ENCODE data around the gene FER. TPM values are rescaled to one million over a fixed set of nuclear protein-coding genes. Genes with fewer than 3 reads are reported as not detected.

Gene FER
- total and polyA plus RNA-seq, 8 donors, result 1.7 to 218 (median 24.0) TPM

DNA sequence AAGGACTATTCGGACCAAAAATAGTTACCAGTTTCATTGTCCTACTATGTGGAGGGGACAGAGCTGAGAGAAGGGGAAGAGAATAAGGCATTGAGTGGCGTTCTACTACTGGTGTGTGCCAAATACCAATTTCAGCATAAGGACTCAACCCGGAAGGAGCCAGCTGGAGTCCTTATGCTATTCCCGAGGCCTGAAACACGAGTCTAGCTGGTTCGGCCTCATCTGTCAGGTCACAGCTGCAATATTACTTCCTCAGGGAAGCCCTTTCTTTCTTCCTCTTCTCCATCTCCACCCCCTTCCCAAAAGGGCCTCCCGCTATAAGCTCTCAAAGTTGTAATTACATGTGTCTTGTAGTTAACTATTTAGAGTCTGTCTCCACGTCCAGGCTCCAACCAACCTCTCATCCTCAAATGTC, 20.5 kb upstream of the FER start:
- no peaks in the 10 kb centered on the region for H3K27me3 ChIP-seq
- TF ChIP-seq POLR2A (IDR thresholded peaks at IDR 0.05) (no peak), POLR2AphosphoS5 (IDR thresholded peaks at IDR 0.05) (no peak), EP300 (IDR thresholded peaks at IDR 0.05) (no peak)
- TF ChIP-seq, protein P1, sequence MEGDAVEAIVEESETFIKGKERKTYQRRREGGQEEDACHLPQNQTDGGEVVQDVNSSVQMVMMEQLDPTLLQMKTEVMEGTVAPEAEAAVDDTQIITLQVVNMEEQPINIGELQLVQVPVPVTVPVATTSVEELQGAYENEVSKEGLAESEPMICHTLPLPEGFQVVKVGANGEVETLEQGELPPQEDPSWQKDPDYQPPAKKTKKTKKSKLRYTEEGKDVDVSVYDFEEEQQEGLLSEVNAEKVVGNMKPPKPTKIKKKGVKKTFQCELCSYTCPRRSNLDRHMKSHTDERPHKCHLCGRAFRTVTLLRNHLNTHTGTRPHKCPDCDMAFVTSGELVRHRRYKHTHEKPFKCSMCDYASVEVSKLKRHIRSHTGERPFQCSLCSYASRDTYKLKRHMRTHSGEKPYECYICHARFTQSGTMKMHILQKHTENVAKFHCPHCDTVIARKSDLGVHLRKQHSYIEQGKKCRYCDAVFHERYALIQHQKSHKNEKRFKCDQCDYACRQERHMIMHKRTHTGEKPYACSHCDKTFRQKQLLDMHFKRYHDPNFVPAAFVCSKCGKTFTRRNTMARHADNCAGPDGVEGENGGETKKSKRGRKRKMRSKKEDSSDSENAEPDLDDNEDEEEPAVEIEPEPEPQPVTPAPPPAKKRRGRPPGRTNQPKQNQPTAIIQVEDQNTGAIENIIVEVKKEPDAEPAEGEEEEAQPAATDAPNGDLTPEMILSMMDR (IDR thresholded peaks at IDR 0.05), result no peak
- H3K36me3 ChIP-seq, result no peaks in the 10 kb centered on the region
- peak overlapping the region; percentile 91 to 97 (median 93) for H3K27ac ChIP-seq
- 17 to 25% (median 22%) methylated on average over 8 of the region's 8 CpGs for WGBS, 5 donors
- intact Hi-C loops (cut with DNase I; ENCODE audit: low total_unique reads), result no loop called here
- no peaks in the 10 kb centered on the region for H3K9me3 ChIP-seq
- H3K4me3 ChIP-seq, result peak overlapping the region; percentile 71 to 77 (median 72)
- peak in 1 of 2 donors; percentile 79 for DNase-seq
- peaks cover 0 to 24% (median 13%) of the 10 kb centered on the region in 4 donors for H3K4me1 ChIP-seq

GRCh38 chr5:108727651-108728565, 19.8 kb upstream of the FER start:
- intact Hi-C loops (cut with DNase I; ENCODE audit: low total_unique reads), result no loop called here
- peak overlapping the region; percentile 71 to 77 (median 72) for H3K4me3 ChIP-seq
- DNase-seq, result peak; percentile 93 to 97
- H3K36me3 ChIP-seq, result no peaks in the 10 kb centered on the region
- H3K27me3 ChIP-seq, result no peaks in the 10 kb centered on the region
- H3K4me1 ChIP-seq, result peaks cover 0 to 24% (median 13%) of the 10 kb centered on the region in 4 donors
- 0 to 2% (median 0%) methylated on average over 57 to 61 of the region's 61 CpGs for WGBS, 5 donors
- H3K9me3 ChIP-seq, result no peaks in the 10 kb centered on the region
- TF ChIP-seq EP300 (IDR thresholded peaks at IDR 0.05) (no peak), POLR2A (IDR thresholded peaks at IDR 0.05) (peak in 1 of 4 donors; percentile 74), POLR2AphosphoS5 (IDR thresholded peaks at IDR 0.05) (peak; percentile 79 to 91 (median 87))
- H3K27ac ChIP-seq, result peak overlapping the region; percentile 91 to 97 (median 93)

DNA sequence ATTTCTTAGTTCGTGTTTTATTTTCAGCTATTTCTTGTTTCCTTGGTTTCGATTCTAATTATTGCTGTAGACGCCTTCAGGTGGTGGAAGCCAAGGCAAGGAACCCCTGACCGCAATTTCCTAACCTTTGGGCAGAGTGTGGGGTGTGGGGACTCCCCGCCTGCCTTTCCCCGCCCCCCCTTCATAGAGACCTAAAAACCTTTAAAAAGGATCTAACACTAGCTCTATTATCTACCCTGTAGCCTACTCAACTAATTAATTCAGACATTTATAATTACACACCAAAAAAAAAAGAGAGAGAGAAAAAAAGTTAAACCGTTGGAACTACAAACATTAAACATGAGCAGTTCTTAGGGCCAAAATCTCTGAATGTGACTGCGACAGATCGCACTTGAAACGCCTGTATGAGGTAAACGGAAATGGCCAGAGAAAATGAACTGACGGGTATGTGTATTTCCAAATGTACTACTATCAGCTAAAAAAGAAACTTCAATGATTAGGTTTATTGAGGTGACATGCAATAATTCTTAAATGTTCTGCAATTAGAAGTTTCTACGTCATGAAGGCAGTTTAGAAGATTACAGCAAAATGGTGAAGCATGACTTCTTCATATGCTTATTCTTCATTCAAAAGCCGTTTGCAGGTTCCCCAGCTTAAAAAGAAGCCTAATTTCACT, 19.0 kb upstream of the FER start:
- WGBS, 5 donors, result 23 to 33% (median 30%) methylated on average over 14 of the region's 14 CpGs
- Histone ChIP-seq H3K27me3 (no peaks in the 10 kb centered on the region), H3K9me3 (no peaks in the 10 kb centered on the region), H3K4me1 (peaks cover 0 to 24% (median 13%) of the 10 kb centered on the region in 4 donors), H3K36me3 (no peaks in the 10 kb centered on the region), H3K27ac (peak overlapping the region; percentile 91 to 97 (median 93)), H3K4me3 (peak overlapping the region; percentile 71 to 77 (median 72))
- DNase-seq, result no peak
- TF ChIP-seq POLR2A (IDR thresholded peaks at IDR 0.05), result no peak
- TF ChIP-seq EP300 (IDR thresholded peaks at IDR 0.05), result no peak
- TF ChIP-seq, protein P1 (IDR thresholded peaks at IDR 0.05), result no peak
- TF ChIP-seq POLR2AphosphoS5 (IDR thresholded peaks at IDR 0.05), result no peak
- intact Hi-C loops (cut with DNase I; ENCODE audit: low total_unique reads), result no loop called here

DNA sequence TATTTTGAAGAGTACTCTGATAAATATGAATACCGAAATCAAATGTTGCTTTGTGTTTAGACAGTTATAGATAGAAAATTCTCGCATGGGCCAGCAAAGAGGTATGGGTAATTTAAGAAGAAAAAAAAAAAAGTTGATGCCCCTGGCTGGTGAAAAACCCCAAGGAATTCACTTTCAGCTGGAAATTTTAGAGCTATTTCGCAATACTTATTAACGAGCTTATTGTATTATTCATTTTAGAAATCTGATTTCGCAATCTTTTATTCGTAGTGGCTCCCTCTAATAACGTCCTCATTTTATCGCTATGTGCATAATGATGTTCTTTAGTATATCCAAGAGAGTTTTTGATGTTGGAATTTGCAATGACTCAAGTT, 18.5 kb upstream of the FER start:
- TF ChIP-seq POLR2A (IDR thresholded peaks at IDR 0.05) (no peak), EP300 (IDR thresholded peaks at IDR 0.05) (no peak), POLR2AphosphoS5 (IDR thresholded peaks at IDR 0.05) (no peak)
- TF ChIP-seq, protein P1 (IDR thresholded peaks at IDR 0.05), result no peak
- peaks cover 0 to 24% (median 13%) of the 10 kb centered on the region in 4 donors for H3K4me1 ChIP-seq
- no peak for DNase-seq
- H3K27ac ChIP-seq, result peak overlapping the region in 2 of 5 donors; percentile 91 to 93
- no peak overlapping the region for H3K4me3 ChIP-seq
- 71 to 83% (median 80%) methylated on average over 8 of the region's 8 CpGs for WGBS, 5 donors
- H3K9me3 ChIP-seq, result no peaks in the 10 kb centered on the region
- H3K36me3 ChIP-seq, result no peaks in the 10 kb centered on the region
- intact Hi-C loops (cut with DNase I; ENCODE audit: low total_unique reads), result no loop called here
- no peaks in the 10 kb centered on the region for H3K27me3 ChIP-seq
